Naive thymus-derived CD8-positive, alpha-beta T cell (primary cell): ENCODE data around the gene CD1C. TPM values are rescaled to one million over a fixed set of nuclear protein-coding genes. Genes with fewer than 3 reads are reported as not detected.
"Not testable (repeated sequence)": the region's sequence is repeated elsewhere in the genome, so short reads cannot be mapped to it uniquely, and the experiment has no call there.

Experiments
- ATAC-seq, 2 donors: fragments of 150-1000 bp; cut with Tn5 transposase in 1 of 2; sonication (Bioruptor Pico), chemical (Tn5 transposase) in 1 of 2; 1 replicate in 1 of 2; 2 replicates in 1 of 2; pipeline ENCODE4 v1.10.0; 2021; ENCODE audit warnings: mild to moderate bottlenecking in 2 of 2, moderate library complexity in 2 of 2
- POLR2A ChIA-PET: fragments of 350-600 bp; sonication (Branson Sonifier 250); formaldehyde crosslinking; loops from one replicate; lab custom pipeline; 2021; ENCODE audit warnings: antibody characterized with exemption; lab: Charles Lee
- DNase-seq, 10 donors: peaks; one replicate each; pipeline versions ENCODE4 v3.0.0 to v3.0.0-alpha.2; 2020 to 2022
- H3K27ac Mint-ChIP-seq, 10 donors: one replicate each; pipeline ENCODE4 v1.8.0; 2020 to 2022; ENCODE audit warnings: mild to moderate bottlenecking in 10 of 10, mixed read lengths in 10 of 10, moderate library complexity in 4 of 10, inconsistent platforms in 1 of 10
- H3K27me3 Mint-ChIP-seq, 5 donors: one replicate each; pipeline ENCODE4 v1.8.0; 2021 to 2022; ENCODE audit warnings: mixed read lengths in 5 of 5
- H3K36me3 Mint-ChIP-seq, 3 donors: one replicate each; pipeline ENCODE4 v1.8.0; 2020 to 2022; ENCODE audit warnings: mixed read lengths in 3 of 3, mild to moderate bottlenecking in 2 of 3, inconsistent platforms in 1 of 3
- H3K4me1 Mint-ChIP-seq, 4 donors: one replicate each; pipeline ENCODE4 v1.8.0; 2021 to 2022; ENCODE audit warnings: mixed read lengths in 4 of 4
- H3K4me3 Mint-ChIP-seq, 10 donors: one replicate each; pipeline ENCODE4 v1.8.0; 2020 to 2022; ENCODE audit warnings: mild to moderate bottlenecking in 10 of 10, mixed read lengths in 10 of 10, moderate library complexity in 6 of 10, inconsistent platforms in 1 of 10
- H3K9me3 Mint-ChIP-seq, 9 donors: one replicate each; pipeline ENCODE4 v1.8.0; 2020 to 2022; ENCODE audit warnings: mixed read lengths in 9 of 9, mild to moderate bottlenecking in 3 of 9, inconsistent platforms in 1 of 9, moderate library complexity in 1 of 9
- polyA plus RNA-seq, 3 donors: library from polyadenylated mRNA; unstranded; fragments of 300-500 nt; fragmentation: Illumina TruSeq; gene quantifications; one replicate each; pipeline ENCODE4 v1.2.3, GENCODE V29; 2021
- total RNA-seq, 8 experiments: library from RNA in 2 of 8; stranded (reverse) in 2 of 8; gene quantifications; one replicate each; pipeline ENCODE4 v1.2.3 and lab custom pipeline; 2021 to 2026

Gene CD1C
- under 1 TPM in 1 of 2 experiments, not detected in 1; 0.73 TPM for total RNA-seq
- under 1 TPM in 1 of 3 donors, not detected in 2; 0.35 TPM for polyA plus RNA-seq
- total RNA-seq (lab: John Stamatoyannopoulos, UW), result 0 reads per million in 6 experiments

- ATAC-seq (no peak), DNase-seq (no peak)
- Mint-ChIP-seq H3K27ac (no peak within 1 kb of the TSS), H3K36me3 (no peaks in the 10 kb centered on the region), H3K4me3 (no peak within 1 kb of the TSS), H3K27me3 (peaks cover 12 to 32% (median 15%) of the 10 kb centered on the region in 5 donors), H3K9me3 (no peaks in the 10 kb centered on the region), H3K4me1 (peaks cover 11 to 30% (median 15%) of the 10 kb centered on the region in 4 donors)
- POLR2A ChIA-PET, result no interaction called here
These were observed at the start of gene CD1C for GRCh38 chr1:158289811-158290210. TSS of gene CD1C (plus strand) at chr1:158289923. CDS start at chr1:158290065, 142 bp downstream.

- ATAC-seq (no peak), DNase-seq (peak in 1 of 10 donors; percentile 5)
- no peaks in the 10 kb centered on the region for H3K36me3 Mint-ChIP-seq
- H3K27ac Mint-ChIP-seq, result no peak overlapping the region
- peaks cover 0 to 4% (median 0%) of the 10 kb centered on the region in 9 donors for H3K9me3 Mint-ChIP-seq
- H3K4me1 Mint-ChIP-seq, result peaks cover 18 to 46% (median 22%) of the 10 kb centered on the region in 4 donors
- POLR2A ChIA-PET, result no interaction called here
- peaks cover 38 to 48% (median 40%) of the 10 kb centered on the region in 5 donors for H3K27me3 Mint-ChIP-seq
- H3K4me3 Mint-ChIP-seq, result no peak overlapping the region
These were observed 43.1 kb upstream of the CD1C start for GRCh38 chr1:158246650-158247049.

GRCh38 chr1:158248118-158248517 lies 41.6 kb upstream of the CD1C start:
- Mint-ChIP-seq H3K27me3 (peaks cover 38 to 48% (median 44%) of the 10 kb centered on the region in 5 donors), H3K4me1 (peaks cover 18 to 46% (median 22%) of the 10 kb centered on the region in 4 donors), H3K4me3 (peak overlapping the region in 9 of 10 donors; percentile 1 to 65 (median 50)), H3K9me3 (peaks cover 0 to 3% (median 0%) of the 10 kb centered on the region in 9 donors), H3K36me3 (no peaks in the 10 kb centered on the region), H3K27ac (peak overlapping the region in 3 of 10 donors; percentile 0 to 31 (median 5))
- POLR2A ChIA-PET, result no interaction called here
- ATAC-seq (peak; percentile 66 to 82), DNase-seq (peak in 9 of 10 donors; percentile 5 to 71 (median 27))

GRCh38 chr1:158248771-158249170 lies 41.0 kb upstream of the CD1C start:
- Mint-ChIP-seq H3K27ac (peak overlapping the region in 2 of 10 donors; percentile 0 to 31), H3K36me3 (no peaks in the 10 kb centered on the region), H3K4me1 (peaks cover 18 to 46% (median 22%) of the 10 kb centered on the region in 4 donors), H3K27me3 (peaks cover 36 to 47% (median 41%) of the 10 kb centered on the region in 5 donors), H3K4me3 (peak overlapping the region in 8 of 10 donors; percentile 13 to 65 (median 40)), H3K9me3 (no peaks in the 10 kb centered on the region)
- ATAC-seq (no peak), DNase-seq (no peak)
- POLR2A ChIA-PET, result no interaction called here

GRCh38 chr1:158249646-158250045 lies 40.1 kb upstream of the CD1C start:
- no peak for ATAC-seq
- no peaks in the 10 kb centered on the region for H3K36me3 Mint-ChIP-seq
- no peak overlapping the region for H3K4me3 Mint-ChIP-seq
- DNase-seq, result no peak
- H3K4me1 Mint-ChIP-seq, result peaks cover 18 to 46% (median 22%) of the 10 kb centered on the region in 4 donors
- H3K27me3 Mint-ChIP-seq, result peaks cover 28 to 45% (median 35%) of the 10 kb centered on the region in 5 donors
- H3K9me3 Mint-ChIP-seq, result no peaks in the 10 kb centered on the region
- no peak overlapping the region for H3K27ac Mint-ChIP-seq
- POLR2A ChIA-PET, result no interaction called here

- POLR2A ChIA-PET, result no interaction called here
These were observed 38.6 kb upstream of the CD1C start for GRCh38 chr1:158251163-158251562.

DNA sequence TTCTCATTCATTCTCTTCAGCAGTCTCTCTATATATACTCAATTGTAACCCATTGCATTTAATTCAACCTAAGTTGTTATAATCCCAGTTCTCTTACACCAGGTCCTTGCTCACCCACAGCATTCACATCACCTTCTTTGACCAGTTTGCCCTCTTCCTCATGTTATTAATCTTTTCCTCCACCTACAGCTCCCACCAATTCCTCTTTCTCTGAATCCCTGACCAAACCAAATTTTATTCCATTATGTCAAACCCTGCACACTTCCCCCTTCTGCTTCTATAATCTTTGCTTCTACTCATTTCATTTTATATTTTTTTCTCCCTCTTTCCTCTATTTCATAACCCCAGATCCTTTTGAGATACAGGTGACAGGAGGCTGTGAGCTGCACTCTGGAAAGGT lies 34.1 kb upstream of the CD1C start:
- POLR2A ChIA-PET, result no interaction called here
- Mint-ChIP-seq H3K27me3 (peaks cover 17 to 40% (median 29%) of the 10 kb centered on the region in 5 donors), H3K9me3 (no peaks in the 10 kb centered on the region), H3K4me3 (no peak overlapping the region), H3K27ac (no peak overlapping the region), H3K36me3 (no peaks in the 10 kb centered on the region), H3K4me1 (peaks cover 0 to 15% (median 0%) of the 10 kb centered on the region in 4 donors)
- no peak for DNase-seq
- no peak for ATAC-seq

More at GRCh38 chr1:158251163-158251562, 38.6 kb upstream of the CD1C start:
- DNase-seq (no peak), ATAC-seq (no peak)
- H3K36me3 Mint-ChIP-seq, result no peaks in the 10 kb centered on the region
- H3K4me3 Mint-ChIP-seq, result no peak overlapping the region
- H3K4me1 Mint-ChIP-seq, result peaks cover 18 to 46% (median 22%) of the 10 kb centered on the region in 4 donors
- H3K9me3 Mint-ChIP-seq, result no peaks in the 10 kb centered on the region
- H3K27ac Mint-ChIP-seq, result no peak overlapping the region
- peaks cover 27 to 36% (median 30%) of the 10 kb centered on the region in 5 donors for H3K27me3 Mint-ChIP-seq

GRCh38 chr1:158256747-158257146 lies 33.0 kb upstream of the CD1C start:
- H3K9me3 Mint-ChIP-seq, ATAC-seq, H3K4me1 Mint-ChIP-seq, DNase-seq, H3K36me3 Mint-ChIP-seq, H3K4me3 Mint-ChIP-seq, H3K27ac Mint-ChIP-seq, POLR2A ChIA-PET: not testable (repeated sequence)
- peaks cover 14 to 43% (median 31%) of the 10 kb centered on the region in 5 donors for H3K27me3 Mint-ChIP-seq

DNA sequence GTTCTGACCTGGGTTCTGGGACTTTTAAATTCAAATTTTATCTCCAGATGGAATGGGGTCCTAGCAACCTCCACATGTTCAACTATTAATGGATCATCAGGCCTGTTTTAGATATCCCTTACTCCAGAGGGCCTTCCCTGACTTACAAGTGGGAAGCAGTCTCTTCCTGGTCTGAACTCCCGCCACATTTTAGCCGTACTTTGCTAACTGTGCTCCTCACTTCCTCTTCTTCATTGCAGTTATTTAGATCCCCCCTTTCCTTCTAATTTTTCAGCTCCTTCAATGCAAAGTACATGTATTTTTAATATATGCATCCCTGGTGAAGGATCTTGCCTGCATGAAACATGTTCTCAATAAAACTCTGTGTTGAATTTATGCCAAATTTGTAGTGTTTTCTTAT lies 31.8 kb upstream of the CD1C start:
- no peak overlapping the region for H3K4me3 Mint-ChIP-seq
- H3K27ac Mint-ChIP-seq, result no peak overlapping the region
- H3K9me3 Mint-ChIP-seq, result no peaks in the 10 kb centered on the region
- H3K4me1 Mint-ChIP-seq, result peaks cover 0 to 7% (median 0%) of the 10 kb centered on the region in 4 donors
- POLR2A ChIA-PET, result no interaction called here
- DNase-seq (no peak), ATAC-seq (no peak)
- H3K27me3 Mint-ChIP-seq, result peaks cover 11 to 47% (median 29%) of the 10 kb centered on the region in 5 donors
- H3K36me3 Mint-ChIP-seq, result no peaks in the 10 kb centered on the region

DNA sequence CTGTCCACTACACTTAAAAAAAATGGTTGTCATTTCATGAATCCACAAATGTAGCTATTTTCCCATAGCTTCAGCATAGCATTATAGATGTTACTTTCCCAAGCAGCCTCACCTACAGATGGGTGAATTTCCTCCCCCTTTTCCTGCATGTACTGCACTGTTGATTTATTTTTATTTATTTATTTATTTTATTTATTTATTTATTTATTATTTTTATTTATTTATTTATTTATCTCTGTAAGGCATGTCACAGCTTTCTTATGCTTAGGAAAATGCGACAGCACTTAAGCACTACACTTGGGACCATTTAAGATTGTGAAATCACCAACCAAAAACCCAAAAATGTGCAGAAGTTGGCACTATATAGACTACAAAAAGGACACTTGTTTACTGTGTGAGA lies 30.6 kb upstream of the CD1C start:
- peaks cover 11 to 47% (median 30%) of the 10 kb centered on the region in 5 donors for H3K27me3 Mint-ChIP-seq
- DNase-seq, result no peak
- no peak for ATAC-seq

GRCh38 chr1:158272681-158273080 lies 17.0 kb upstream of the CD1C start:
- Mint-ChIP-seq H3K36me3 (no peaks in the 10 kb centered on the region), H3K27ac (no peak overlapping the region), H3K4me1 (peaks cover 0 to 21% (median 0%) of the 10 kb centered on the region in 4 donors), H3K4me3 (no peak overlapping the region), H3K9me3 (peaks cover 0 to 2% (median 0%) of the 10 kb centered on the region in 9 donors), H3K27me3 (peaks cover 0 to 1% (median 0%) of the 10 kb centered on the region in 5 donors)
- ATAC-seq, result no peak
- no peak for DNase-seq
- POLR2A ChIA-PET, result no interaction called here

More for the DNA sequence above, 30.6 kb upstream of the CD1C start:
- no peaks in the 10 kb centered on the region for H3K9me3 Mint-ChIP-seq
- no peaks in the 10 kb centered on the region for H3K36me3 Mint-ChIP-seq
- H3K4me1 Mint-ChIP-seq, result peaks cover 0 to 7% (median 0%) of the 10 kb centered on the region in 4 donors
- POLR2A ChIA-PET, result no interaction called here
- H3K4me3 Mint-ChIP-seq, result no peak overlapping the region
- no peak overlapping the region for H3K27ac Mint-ChIP-seq

- ATAC-seq (no peak), DNase-seq (no peak)
- H3K4me1 Mint-ChIP-seq, result peaks cover 0 to 21% (median 0%) of the 10 kb centered on the region in 4 donors
- POLR2A ChIA-PET, result no interaction called here
- H3K27ac Mint-ChIP-seq, result no peak overlapping the region
- no peaks in the 10 kb centered on the region for H3K36me3 Mint-ChIP-seq
- H3K27me3 Mint-ChIP-seq, result peaks cover 0 to 1% (median 0%) of the 10 kb centered on the region in 5 donors
- peaks cover 0 to 9% (median 2%) of the 10 kb centered on the region in 9 donors for H3K9me3 Mint-ChIP-seq
- H3K4me3 Mint-ChIP-seq, result no peak overlapping the region
These were observed 14.9 kb upstream of the CD1C start for GRCh38 chr1:158274797-158275196.

- Mint-ChIP-seq H3K27me3 (peaks cover 13 to 51% (median 20%) of the 10 kb centered on the region in 5 donors), H3K4me1 (peaks cover 11 to 50% (median 15%) of the 10 kb centered on the region in 4 donors), H3K4me3 (peak overlapping the region in 1 of 10 donors; percentile 3), H3K9me3 (peaks cover 4 to 30% (median 15%) of the 10 kb centered on the region in 9 donors)
- DNase-seq, H3K27ac Mint-ChIP-seq, POLR2A ChIA-PET, H3K36me3 Mint-ChIP-seq, ATAC-seq: not testable (repeated sequence)
These were observed 7.3 kb upstream of the CD1C start for GRCh38 chr1:158282421-158282820.
